ENCODE results near the gene SNPH. TPM values are rescaled to one million over a fixed set of nuclear protein-coding genes. Genes with fewer than 3 reads are reported as not detected.
A peak's percentile ranks its signal among the peaks of the same experiment; 100 is the strongest.

The SNPH gene
- total RNA-seq, 2 donors from 2014 or later, result 0.90 to 1.7 TPM

- ATAC-seq (replicated peaks), result no peak
- peaks cover 5% of the 10 kb centered on the region for H3K4me1 Mint-ChIP-seq
- no peak overlapping the region for H3K27ac Mint-ChIP-seq
- no peaks in the 10 kb centered on the region for H3K36me3 Mint-ChIP-seq (ENCODE audit: low read depth)
- no peak overlapping the region for H3K4me3 Mint-ChIP-seq
- no peaks in the 10 kb centered on the region for H3K27me3 Mint-ChIP-seq
- no peaks in the 10 kb centered on the region for H3K9me3 Mint-ChIP-seq
These were observed 7.3 kb downstream of the SNPH start for GRCh38 chr20:1273366-1273765.

DNA sequence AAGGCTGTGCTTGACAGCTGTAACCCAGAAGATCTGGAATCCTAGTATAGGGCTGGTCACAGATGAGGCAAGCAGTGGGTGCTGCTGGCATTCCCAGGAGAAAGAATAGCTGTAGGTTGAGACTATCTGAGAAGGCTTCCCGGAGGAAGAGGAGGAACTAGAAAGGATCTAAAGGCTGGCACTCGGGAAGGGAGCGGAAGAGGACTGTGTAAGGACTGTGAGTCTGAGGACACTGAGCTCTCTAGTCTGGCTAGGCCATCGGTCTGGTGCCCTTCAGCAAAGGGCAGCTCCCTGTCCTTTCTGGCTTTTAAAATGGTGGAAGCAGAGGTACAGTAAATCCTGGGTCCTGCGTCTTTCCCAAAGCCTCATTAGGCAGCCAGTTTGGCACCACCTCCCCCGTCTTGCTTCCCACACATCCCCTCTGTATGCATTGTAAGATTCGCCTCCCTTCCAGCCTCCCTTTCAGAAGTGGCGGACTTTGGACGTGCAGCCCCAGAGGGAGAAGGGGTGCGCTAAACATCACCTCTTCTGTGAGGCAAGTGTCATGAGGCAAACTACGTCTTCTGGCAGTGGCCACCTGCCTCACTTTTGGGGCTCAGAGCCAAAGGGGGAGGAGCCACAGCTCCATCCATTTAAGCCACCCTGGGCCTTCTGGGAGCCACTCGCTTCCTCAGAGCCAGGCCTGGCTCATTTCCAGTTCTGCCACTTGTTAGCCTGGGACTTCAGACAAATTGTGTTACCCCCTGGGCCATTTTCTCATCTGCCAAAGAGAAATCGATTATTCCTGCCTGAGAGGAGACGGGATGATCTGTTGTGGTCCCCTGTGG lies 8.6 kb downstream of the SNPH start:
- H3K9me3 Mint-ChIP-seq, result no peaks in the 10 kb centered on the region
- H3K27ac Mint-ChIP-seq, result no peak overlapping the region
- no peaks in the 10 kb centered on the region for H3K27me3 Mint-ChIP-seq
- H3K4me1 Mint-ChIP-seq, result no peaks in the 10 kb centered on the region
- ATAC-seq (replicated peaks), result no peak
- H3K4me3 Mint-ChIP-seq, result no peak overlapping the region
- no peaks in the 10 kb centered on the region for H3K36me3 Mint-ChIP-seq (ENCODE audit: low read depth)

DNA sequence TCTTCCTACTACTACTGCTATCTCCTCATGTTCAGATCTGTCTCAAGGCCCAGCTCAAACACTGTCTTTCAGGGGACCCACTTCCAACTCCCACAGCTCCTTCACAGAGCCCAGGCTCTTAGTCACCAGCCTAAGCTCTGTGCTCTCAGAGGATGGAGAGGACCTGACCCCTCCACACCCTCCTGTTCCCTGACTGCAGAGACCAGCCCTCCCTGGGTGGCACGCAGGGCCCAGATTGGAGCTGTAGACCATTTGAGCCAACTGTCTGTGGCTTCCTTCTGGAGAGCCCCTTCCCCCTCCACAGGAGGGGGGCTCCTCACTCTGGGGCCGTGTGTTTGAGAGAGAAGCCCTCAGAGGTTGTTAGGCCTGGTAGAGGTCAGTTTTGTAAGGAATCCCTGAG lies 9.8 kb downstream of the SNPH start:
- Mint-ChIP-seq H3K27me3 (no peaks in the 10 kb centered on the region), H3K4me1 (no peaks in the 10 kb centered on the region), H3K27ac (peak overlapping the region; percentile 18), H3K9me3 (no peaks in the 10 kb centered on the region), H3K36me3 (ENCODE audit: low read depth) (no peaks in the 10 kb centered on the region), H3K4me3 (no peak overlapping the region)
- no peak for ATAC-seq (replicated peaks)

GRCh38 chr20:1277529-1278322 lies 11.6 kb downstream of the SNPH start:
- no peaks in the 10 kb centered on the region for H3K27me3 Mint-ChIP-seq
- H3K27ac Mint-ChIP-seq, result no peak overlapping the region
- no peaks in the 10 kb centered on the region for H3K9me3 Mint-ChIP-seq
- H3K36me3 Mint-ChIP-seq (ENCODE audit: low read depth), result no peaks in the 10 kb centered on the region
- ATAC-seq (replicated peaks), result no peak
- H3K4me3 Mint-ChIP-seq, result no peak overlapping the region
- H3K4me1 Mint-ChIP-seq, result no peaks in the 10 kb centered on the region

GRCh38 chr20:1278993-1279392 lies 12.9 kb downstream of the SNPH start:
- H3K4me1 Mint-ChIP-seq, result no peaks in the 10 kb centered on the region
- H3K9me3 Mint-ChIP-seq, result no peaks in the 10 kb centered on the region
- H3K36me3 Mint-ChIP-seq (ENCODE audit: low read depth), result no peaks in the 10 kb centered on the region
- ATAC-seq (replicated peaks), result no peak
- H3K4me3 Mint-ChIP-seq, result no peak overlapping the region
- no peaks in the 10 kb centered on the region for H3K27me3 Mint-ChIP-seq
- no peak overlapping the region for H3K27ac Mint-ChIP-seq

DNA sequence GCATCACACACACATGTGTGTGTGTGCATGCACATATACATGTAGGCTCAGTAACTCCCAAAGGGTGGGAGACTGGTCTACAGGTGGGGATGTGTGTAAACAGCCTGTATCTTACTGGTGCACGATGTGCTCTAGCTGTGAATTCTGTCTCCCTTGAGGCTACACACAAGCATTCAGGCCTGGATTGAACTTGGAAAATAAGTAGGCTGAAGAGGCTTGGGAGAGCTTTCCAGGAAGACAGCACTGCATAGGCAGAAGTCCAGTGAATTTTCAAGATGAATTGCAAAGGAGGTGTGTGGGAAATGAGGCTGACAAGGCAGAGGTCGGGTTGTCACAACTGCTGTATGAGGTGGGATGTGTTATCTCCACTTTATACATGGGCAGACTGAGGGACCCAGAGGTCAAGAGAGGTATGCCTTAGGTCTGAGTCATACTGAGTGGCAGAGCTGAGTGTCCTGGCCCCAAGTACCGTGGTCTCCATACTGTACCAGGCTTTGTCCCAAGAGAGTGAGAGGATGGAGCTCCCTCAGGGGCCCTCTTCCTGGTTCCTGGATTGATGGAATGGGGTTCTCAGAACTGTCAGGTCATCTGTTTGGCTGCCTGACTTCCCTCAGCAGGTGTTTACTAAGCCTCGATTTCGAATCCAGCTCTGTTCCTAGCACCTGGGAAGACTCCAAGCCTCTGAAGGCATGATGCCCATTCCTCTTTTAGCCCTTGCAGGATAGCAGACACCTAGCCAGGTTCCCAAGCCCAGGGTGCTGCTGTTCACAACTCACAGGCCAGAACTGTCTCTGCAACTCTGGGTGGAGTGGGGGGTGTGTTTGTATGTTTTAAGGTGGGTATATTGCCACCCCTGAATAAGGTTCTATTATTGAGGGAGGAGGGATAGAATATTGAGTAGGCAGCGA lies 14.4 kb downstream of the SNPH start:
- Mint-ChIP-seq H3K27ac (no peak overlapping the region), H3K27me3 (no peaks in the 10 kb centered on the region), H3K4me3 (no peak overlapping the region), H3K4me1 (no peaks in the 10 kb centered on the region), H3K9me3 (no peaks in the 10 kb centered on the region), H3K36me3 (ENCODE audit: low read depth) (no peaks in the 10 kb centered on the region)
- no peak for ATAC-seq (replicated peaks)

DNA sequence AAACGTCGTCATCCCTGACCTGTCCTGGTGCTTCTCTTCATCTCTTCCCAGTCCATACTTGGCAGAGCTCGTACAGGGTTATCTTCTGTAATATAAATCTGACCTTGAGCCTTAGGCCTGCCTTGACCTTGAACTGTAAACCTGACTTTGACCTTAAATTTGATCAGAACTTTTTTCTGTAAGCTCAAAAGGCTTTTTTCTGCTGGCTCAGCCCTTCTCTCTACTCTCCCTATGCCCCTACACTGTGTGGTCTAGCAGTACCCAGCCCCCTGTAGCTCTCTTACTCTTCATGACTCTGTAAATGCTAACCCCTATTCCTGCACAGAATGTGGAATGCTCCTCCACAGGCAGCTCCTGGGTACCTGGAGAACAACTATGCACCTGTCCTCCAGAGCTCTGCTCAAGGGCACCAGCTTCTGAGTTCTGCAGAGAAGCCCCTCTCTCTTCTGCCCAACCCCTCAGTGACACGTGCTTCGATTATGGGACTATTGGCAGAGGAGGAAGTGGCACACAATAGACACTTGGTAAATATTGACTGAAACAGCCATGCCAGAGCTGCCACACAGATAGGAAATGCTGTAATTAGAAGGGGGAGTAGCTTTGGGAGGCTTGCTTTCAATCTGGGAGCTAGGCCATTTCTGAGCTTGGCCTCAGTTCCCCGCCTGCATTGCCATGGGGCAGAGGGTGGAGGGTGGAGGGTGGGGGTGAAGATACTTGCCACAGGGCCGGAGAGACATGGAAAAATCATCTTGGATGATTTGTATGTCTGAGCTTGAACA lies 15.4 kb downstream of the SNPH start:
- no peaks in the 10 kb centered on the region for H3K36me3 Mint-ChIP-seq (ENCODE audit: low read depth)
- no peaks in the 10 kb centered on the region for H3K9me3 Mint-ChIP-seq
- peak overlapping the region; percentile 29 for H3K27ac Mint-ChIP-seq
- no peak overlapping the region for H3K4me3 Mint-ChIP-seq
- peaks cover 6% of the 10 kb centered on the region for H3K4me1 Mint-ChIP-seq
- H3K27me3 Mint-ChIP-seq, result no peaks in the 10 kb centered on the region
- no peak for ATAC-seq (replicated peaks)

DNA sequence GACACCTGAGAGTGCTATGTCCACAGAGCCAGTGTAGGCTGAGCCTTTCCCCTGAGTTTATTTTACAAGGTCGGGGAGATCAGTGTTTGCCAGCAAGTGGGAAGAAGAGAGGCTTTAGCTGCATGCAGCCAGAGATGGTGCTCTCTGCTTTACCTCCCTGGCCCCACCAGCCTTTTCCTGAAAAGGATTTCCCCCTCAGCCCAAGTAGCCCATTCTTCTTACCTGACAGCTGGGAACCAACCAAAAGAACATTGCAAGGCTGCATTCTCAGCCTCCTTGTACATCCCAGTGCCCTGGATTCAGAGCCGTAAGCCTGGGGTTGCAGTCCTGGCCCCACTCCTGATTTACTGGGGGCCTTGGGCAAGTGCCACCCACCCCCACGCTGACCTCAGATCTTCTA lies 16.9 kb downstream of the SNPH start:
- no peaks in the 10 kb centered on the region for H3K27me3 Mint-ChIP-seq
- ATAC-seq (replicated peaks), result no peak
- no peak overlapping the region for H3K4me3 Mint-ChIP-seq
- H3K4me1 Mint-ChIP-seq, result peaks cover 16% of the 10 kb centered on the region
- H3K36me3 Mint-ChIP-seq (ENCODE audit: low read depth), result no peaks in the 10 kb centered on the region
- H3K9me3 Mint-ChIP-seq, result no peaks in the 10 kb centered on the region
- no peak overlapping the region for H3K27ac Mint-ChIP-seq

DNA sequence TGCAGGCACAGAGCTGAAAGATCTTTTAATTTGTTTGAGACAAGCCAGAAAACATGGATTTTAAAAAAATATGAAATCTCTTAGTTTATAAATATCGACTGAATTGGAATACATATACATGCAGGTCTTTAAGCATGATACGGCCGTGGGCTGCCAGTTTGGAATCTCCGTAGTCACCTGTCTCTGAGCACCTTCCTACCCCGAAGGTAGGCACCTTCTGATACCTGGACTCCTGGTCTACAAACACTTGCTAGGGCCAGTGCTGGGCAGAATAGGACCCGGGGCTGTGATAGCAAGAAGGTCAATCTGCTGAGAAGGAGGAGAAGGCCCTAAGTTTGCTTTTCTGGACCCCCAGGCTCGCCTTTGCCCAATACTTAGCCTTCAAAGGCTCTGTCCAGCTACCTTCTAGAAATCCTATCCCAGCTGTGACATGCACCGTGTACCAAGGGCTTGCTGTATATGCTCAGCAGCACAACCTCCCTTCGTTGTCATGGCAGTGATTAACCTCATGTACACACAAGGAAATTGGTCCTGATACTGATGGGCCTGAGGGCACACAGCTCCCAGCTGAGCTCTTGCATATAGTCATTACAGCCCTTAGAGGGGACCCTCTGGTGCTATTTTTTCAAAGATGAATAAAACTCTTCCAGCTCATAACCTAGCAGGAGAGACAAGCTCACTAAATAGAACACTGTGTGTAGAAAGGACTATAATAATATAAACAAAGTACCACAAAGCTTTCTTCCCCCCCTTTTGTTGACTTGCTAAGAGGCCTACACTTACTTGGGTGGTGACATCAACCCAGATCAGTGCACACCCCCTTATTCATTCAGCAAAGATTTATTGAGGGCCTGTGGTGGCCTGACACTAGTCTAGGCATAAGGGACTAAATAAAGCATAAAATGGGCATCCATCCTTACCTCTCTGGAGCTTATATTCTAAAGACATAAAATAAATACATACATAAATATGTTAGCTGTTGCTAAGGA lies 17.7 kb downstream of the SNPH start:
- Mint-ChIP-seq H3K4me1 (peaks cover 16% of the 10 kb centered on the region), H3K4me3 (no peak overlapping the region), H3K27me3 (no peaks in the 10 kb centered on the region), H3K9me3 (no peaks in the 10 kb centered on the region), H3K27ac (no peak overlapping the region), H3K36me3 (ENCODE audit: low read depth) (no peaks in the 10 kb centered on the region)
- ATAC-seq (replicated peaks), result no peak

DNA sequence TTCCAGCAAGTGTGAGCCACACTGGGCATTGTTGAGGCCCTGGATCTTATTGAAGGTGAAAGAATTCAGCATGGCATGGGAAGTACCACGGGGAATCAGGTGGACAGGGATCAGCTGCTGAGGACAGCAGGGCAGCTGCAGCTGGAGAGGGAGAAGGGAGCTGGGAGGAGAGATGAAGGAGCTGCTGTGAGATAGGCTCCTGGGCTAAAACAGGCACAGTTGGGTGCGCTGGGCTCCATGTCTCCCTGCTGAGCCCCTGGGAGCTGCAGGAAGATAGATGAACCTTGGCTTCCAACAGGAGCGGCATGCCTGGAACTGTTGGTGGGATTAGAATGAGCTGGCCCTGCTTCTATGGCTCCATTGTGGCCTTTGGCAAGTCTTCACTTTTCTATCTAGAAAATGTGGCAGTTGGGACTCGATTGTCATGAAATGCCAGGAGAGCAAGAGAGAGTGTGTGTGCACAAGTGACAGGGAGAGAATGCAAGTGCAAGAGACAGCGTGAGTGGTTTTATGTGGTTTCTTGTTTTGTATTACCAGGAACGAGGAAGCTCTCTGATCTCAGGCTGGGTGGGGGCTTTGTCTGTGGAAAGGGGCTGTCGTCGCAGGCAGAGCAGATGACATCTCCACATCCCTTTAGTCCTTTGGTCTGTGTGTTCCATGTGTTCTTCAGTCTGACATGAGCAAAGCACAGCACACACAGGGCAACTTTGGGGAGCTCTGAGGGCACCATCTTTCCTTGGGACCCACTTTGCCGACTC lies 20.4 kb downstream of the SNPH start:
- Mint-ChIP-seq H3K27ac (peak overlapping the region; percentile 60), H3K9me3 (no peaks in the 10 kb centered on the region), H3K36me3 (ENCODE audit: low read depth) (no peaks in the 10 kb centered on the region), H3K4me1 (peaks cover 16% of the 10 kb centered on the region), H3K27me3 (no peaks in the 10 kb centered on the region), H3K4me3 (peak overlapping the region; percentile 39)
- peak; percentile 23 for ATAC-seq (replicated peaks)

GRCh38 chr20:1287306-1287705 lies 21.2 kb downstream of the SNPH start:
- ATAC-seq (replicated peaks), result peak; percentile 83
- Mint-ChIP-seq H3K9me3 (no peaks in the 10 kb centered on the region), H3K36me3 (ENCODE audit: low read depth) (no peaks in the 10 kb centered on the region), H3K4me3 (peak overlapping the region; percentile 39), H3K27ac (peak overlapping the region; percentile 60), H3K27me3 (no peaks in the 10 kb centered on the region), H3K4me1 (peaks cover 16% of the 10 kb centered on the region)

GRCh38 chr20:1287787-1288569 lies 21.9 kb downstream of the SNPH start:
- peaks cover 16% of the 10 kb centered on the region for H3K4me1 Mint-ChIP-seq
- no peaks in the 10 kb centered on the region for H3K9me3 Mint-ChIP-seq
- no peak overlapping the region for H3K4me3 Mint-ChIP-seq
- ATAC-seq (replicated peaks), result no peak
- H3K27me3 Mint-ChIP-seq, result no peaks in the 10 kb centered on the region
- H3K36me3 Mint-ChIP-seq (ENCODE audit: low read depth), result no peaks in the 10 kb centered on the region
- H3K27ac Mint-ChIP-seq, result no peak overlapping the region
